ENCODE measurements around the gene FAM32A. TPM values are rescaled to one million over a fixed set of nuclear protein-coding genes. Genes with fewer than 3 reads are reported as not detected.

The FAM32A gene
- total RNA-seq, 4 donors from 2014 or later = 73.0 to 106 (median 88.6) TPM

- Histone ChIP-seq H3K36me3 (no peaks in the 10 kb centered on the region), H3K4me1 (peaks cover 0 to 13% (median 10%) of the 10 kb centered on the region in 4 donors), H3K27me3 (no peaks in the 10 kb centered on the region), H3K27ac (peak overlapping the region in 2 of 4 donors; percentile 35 to 82), H3K9me3 (no peaks in the 10 kb centered on the region), H3K4me3 (no peak overlapping the region)
- intact Hi-C loops (cut with DNase I; ENCODE audit: low total_unique reads) = no loop called here
- in situ Hi-C loops (cut with MboI; ENCODE audit: low pct_ligation_motif_present in 1 of 4, low pct_unique_long_range_greater_than_20kb in 1 of 4, low sequenced_read_pairs in 3 of 4) = no loop called here
- no peak for TF ChIP-seq POLR2A (IDR thresholded peaks at IDR 0.05)
- no peak for TF ChIP-seq POLR2AphosphoS5 (IDR thresholded peaks at IDR 0.05)
- TF ChIP-seq CTCF (IDR thresholded peaks at IDR 0.05) = no peak
- no peak for TF ChIP-seq EP300 (IDR thresholded peaks at IDR 0.05; ENCODE audit: low read depth)
- 60 to 68% methylated on average over 1 to 13 of the region's 13 CpGs for WGBS, 2 donors (ENCODE audit: low coverage in 1 of 2)
- peak; percentile 68 for DNase-seq
Measured at GRCh38 chr19:16139752-16140151, 45.5 kb upstream of the FAM32A start.

GRCh38 chr19:16141043-16141442, 44.2 kb upstream of the FAM32A start:
- peaks cover 0 to 13% (median 10%) of the 10 kb centered on the region in 4 donors for H3K4me1 ChIP-seq
- peak overlapping the region in 3 of 4 donors; percentile 35 to 90 (median 82) for H3K27ac ChIP-seq
- peak; percentile 61 for DNase-seq
- H3K4me3 ChIP-seq = no peak overlapping the region
- 50% methylated on average over 4 of the region's 4 CpGs; no CpG with 5 or more reads in 1 of the 2 donors for WGBS, 2 donors (ENCODE audit: low coverage in 1 of 2)
- in situ Hi-C loops (cut with MboI; ENCODE audit: low pct_ligation_motif_present in 1 of 4, low pct_unique_long_range_greater_than_20kb in 1 of 4, low sequenced_read_pairs in 3 of 4) = no loop called here
- H3K27me3 ChIP-seq = no peaks in the 10 kb centered on the region
- no peaks in the 10 kb centered on the region for H3K36me3 ChIP-seq
- intact Hi-C loops (cut with DNase I; ENCODE audit: low total_unique reads) = no loop called here
- H3K9me3 ChIP-seq = no peaks in the 10 kb centered on the region
- TF ChIP-seq POLR2A (IDR thresholded peaks at IDR 0.05) (no peak), CTCF (IDR thresholded peaks at IDR 0.05) (no peak), EP300 (IDR thresholded peaks at IDR 0.05; ENCODE audit: low read depth) (no peak), POLR2AphosphoS5 (IDR thresholded peaks at IDR 0.05) (no peak)

GRCh38 chr19:16142032-16142580, 43.1 kb upstream of the FAM32A start:
- no peak for DNase-seq
- Histone ChIP-seq H3K27me3 (no peaks in the 10 kb centered on the region), H3K4me1 (peaks cover 0 to 13% (median 10%) of the 10 kb centered on the region in 4 donors), H3K4me3 (no peak overlapping the region), H3K9me3 (no peaks in the 10 kb centered on the region), H3K36me3 (no peaks in the 10 kb centered on the region), H3K27ac (peak overlapping the region; percentile 82 to 90 (median 85))
- intact Hi-C loops (cut with DNase I; ENCODE audit: low total_unique reads) (no loop called here), in situ Hi-C loops (cut with MboI; ENCODE audit: low pct_ligation_motif_present in 1 of 4, low pct_unique_long_range_greater_than_20kb in 1 of 4, low sequenced_read_pairs in 3 of 4) (no loop called here)
- 67 to 73% methylated on average over 7 to 9 of the region's 9 CpGs for WGBS, 2 donors (ENCODE audit: low coverage in 1 of 2)
- TF ChIP-seq CTCF (IDR thresholded peaks at IDR 0.05) (no peak), POLR2AphosphoS5 (IDR thresholded peaks at IDR 0.05) (no peak), POLR2A (IDR thresholded peaks at IDR 0.05) (no peak), EP300 (IDR thresholded peaks at IDR 0.05; ENCODE audit: low read depth) (no peak)

GRCh38 chr19:16143399-16144215, 41.6 kb upstream of the FAM32A start, which contains the start of gene HSH2D:
TSS of gene HSH2D (plus strand) at chr19:16143685. CDS start at chr19:16148751, 5,066 bp downstream.
- TF ChIP-seq POLR2AphosphoS5 (IDR thresholded peaks at IDR 0.05) = peak; percentile 87 to 94 (median 87)
- TF ChIP-seq POLR2A (IDR thresholded peaks at IDR 0.05) = peak; percentile 84
- TF ChIP-seq EP300 (IDR thresholded peaks at IDR 0.05; ENCODE audit: low read depth) = no peak
- TF ChIP-seq CTCF (IDR thresholded peaks at IDR 0.05) = peak in 1 of 5 experiments; percentile 10
- no peaks in the 10 kb centered on the region for H3K9me3 ChIP-seq
- no peaks in the 10 kb centered on the region for H3K27me3 ChIP-seq
- in situ Hi-C loops (cut with MboI; ENCODE audit: low pct_ligation_motif_present in 1 of 4, low pct_unique_long_range_greater_than_20kb in 1 of 4, low sequenced_read_pairs in 3 of 4) (no loop called here), intact Hi-C loops (cut with DNase I; ENCODE audit: low total_unique reads) (no loop called here)
- peaks cover 0 to 17% (median 10%) of the 10 kb centered on the region in 4 donors for H3K4me1 ChIP-seq
- H3K27ac ChIP-seq = peak within 1 kb of the TSS; percentile 82 to 90 (median 85)
- peak within 1 kb of the TSS; percentile 6 to 57 (median 44) for H3K4me3 ChIP-seq
- H3K36me3 ChIP-seq = no peaks in the 10 kb centered on the region
- WGBS, 2 donors (ENCODE audit: low coverage in 1 of 2) = 25 to 43% methylated on average over 1 to 13 of the region's 13 CpGs
- DNase-seq = peak; percentile 96

Measured in transverse colon (tissue), 4 donors.